C4-2B (cell line): ENCODE results near the gene RNF113A.
A peak's percentile ranks its signal among the peaks of the same experiment; 100 is the strongest.

Source experiments
- H3K27ac ChIP-seq: fragments of 450-650 bp; 2 replicates; pipeline ENCODE4 v1.5.1; 2017
- CTCF ChIP-seq: fragments of 450-650 bp; conservative IDR thresholded peaks from 2 replicates; pipeline ENCODE4 v1.5.1; 2017; ENCODE audit warnings: mild to moderate bottlenecking
- ZFX ChIP-seq: fragments of 450-650 bp; IDR thresholded peaks from 2 replicates; pipeline ENCODE4 v1.6.1; 2017

Gene RNF113A

GRCh38 chrX:119887721-119888425 is 16.3 kb upstream of the RNF113A start:
- H3K27ac ChIP-seq, result no peak overlapping the region
- TF ChIP-seq CTCF, result peak; percentile 66
- TF ChIP-seq ZFX, result no peak

GRCh38 chrX:119885554-119886428 is 14.3 kb upstream of the RNF113A start:
- TF ChIP-seq ZFX, result no peak
- no peak for TF ChIP-seq CTCF

GRCh38 chrX:119880552-119881437 is 9.3 kb upstream of the RNF113A start:
- no peak overlapping the region for H3K27ac ChIP-seq
- peak; percentile 75 for TF ChIP-seq CTCF
- TF ChIP-seq ZFX, result no peak

More at GRCh38 chrX:119885554-119886428, 14.3 kb upstream of the RNF113A start:
- H3K27ac ChIP-seq, result no peak overlapping the region

DNA sequence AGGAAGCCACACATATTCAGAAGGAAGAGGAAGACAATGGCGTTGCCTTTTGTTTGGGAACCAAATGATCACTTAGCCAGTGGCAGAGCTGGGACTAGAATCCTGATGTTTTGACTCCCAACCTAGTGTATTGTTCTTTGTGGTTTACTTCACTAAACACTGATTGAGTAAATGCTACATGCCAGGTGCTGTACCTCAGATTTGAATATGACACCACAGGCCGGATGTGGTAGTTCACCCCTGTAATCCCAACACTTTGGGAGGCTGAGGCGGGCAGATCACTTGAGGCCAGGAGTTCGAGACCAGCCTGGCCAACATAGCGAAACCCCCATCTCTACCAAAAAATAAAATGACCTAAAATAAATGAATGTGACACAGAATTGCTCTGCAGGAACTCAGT is 8.5 kb upstream of the RNF113A start:
- TF ChIP-seq ZFX (no peak), CTCF (no peak)
- no peak overlapping the region for H3K27ac ChIP-seq

DNA sequence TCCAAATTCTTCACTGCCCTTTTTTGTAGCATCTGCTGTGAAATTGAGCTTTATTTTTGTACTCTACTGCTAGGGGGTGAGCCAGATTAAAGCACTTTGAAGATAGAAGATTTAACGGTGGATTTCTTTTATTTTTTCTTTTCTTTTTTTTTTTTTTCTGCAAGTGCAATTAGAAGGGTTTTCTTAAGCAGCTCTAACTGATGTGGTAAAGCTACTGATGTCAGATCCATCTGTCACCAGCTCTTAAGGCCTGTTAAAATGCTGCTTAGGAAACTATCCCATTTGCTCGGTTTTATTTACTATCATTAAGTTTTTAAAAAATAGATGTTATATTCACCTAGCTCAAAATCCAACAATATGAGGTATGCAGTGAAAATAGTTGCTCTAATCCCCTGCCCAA is 7.2 kb upstream of the RNF113A start:
- H3K27ac ChIP-seq, result no peak overlapping the region
- TF ChIP-seq ZFX (no peak), CTCF (no peak)

DNA sequence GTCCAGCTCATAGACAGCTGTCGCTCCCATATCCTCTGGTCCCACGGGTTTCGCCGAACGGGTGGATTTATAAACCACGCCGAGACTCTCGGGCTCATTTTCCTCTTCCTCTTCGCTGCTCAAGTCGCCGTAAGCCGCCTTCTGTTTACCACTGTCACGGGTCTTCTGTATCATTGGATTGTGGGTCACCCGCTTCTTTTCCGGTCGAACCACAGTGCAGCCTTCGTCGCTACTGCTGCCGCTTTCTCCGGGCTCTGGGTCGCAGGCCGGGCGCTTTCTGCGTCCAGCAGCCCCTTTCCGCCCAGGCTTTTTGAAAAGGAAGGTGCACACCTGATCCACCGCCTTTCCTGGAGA is 311 bp downstream of the RNF113A start:
- TF ChIP-seq CTCF (no peak), ZFX (no peak)

More for the DNA sequence above, 311 bp downstream of the RNF113A start:
- H3K27ac ChIP-seq, result peak overlapping the region; percentile 89
